Tracheal epithelial cell (primary cell): ENCODE results near the gene TRMT5. TPM values are rescaled to one million over a fixed set of nuclear protein-coding genes. Genes with fewer than 3 reads are reported as not detected.

Source experiments
- total RNA-seq: library from RNA; depleted of rRNA; stranded (reverse); fragments of >200 nt; gene quantifications from 2 replicates; pipeline ENCODE4 v1.2.1, GENCODE V29; 2014

TRMT5 gene
- 17.8 and 23.7 TPM in 2 replicates for total RNA-seq

DNA sequence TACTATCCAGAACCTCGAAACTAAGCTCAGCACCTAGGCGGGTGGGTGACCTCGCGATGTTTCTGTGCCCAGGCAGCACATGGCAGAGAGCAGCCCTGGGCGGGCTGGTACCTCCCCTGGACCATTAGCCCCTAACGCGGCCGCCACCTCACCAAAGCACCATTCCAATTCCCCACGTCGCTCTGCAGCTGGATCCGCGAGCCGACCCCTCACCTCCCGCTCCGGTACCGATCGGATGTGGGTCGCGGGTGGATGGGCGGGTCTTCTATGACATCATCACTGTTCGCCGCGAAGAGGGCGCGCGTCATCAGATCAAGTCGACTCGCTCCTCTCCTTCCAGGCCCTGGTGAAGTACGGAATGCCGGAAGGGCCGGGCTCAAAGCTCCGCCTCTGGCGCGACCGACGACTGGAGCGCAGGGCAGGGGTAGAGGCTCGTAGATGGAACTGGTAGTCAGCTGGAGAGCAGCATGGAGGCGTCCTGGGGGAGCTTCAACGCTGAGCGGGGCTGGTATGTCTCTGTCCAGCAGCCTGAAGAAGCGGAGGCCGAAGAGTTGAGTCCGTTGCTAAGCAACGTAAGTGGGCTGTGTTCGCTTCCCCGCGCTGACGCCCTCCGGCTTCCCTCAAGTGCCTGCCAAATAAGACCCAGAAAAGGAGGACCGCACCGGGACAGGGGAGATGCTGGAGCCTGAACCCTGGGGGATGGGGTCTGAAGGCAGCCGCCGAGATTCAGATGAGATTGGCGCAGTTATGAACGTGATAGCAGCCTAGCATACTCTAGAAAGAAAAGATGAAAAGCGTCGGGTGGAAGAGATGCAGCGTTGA, at the start of gene TRMT5, which contains the start of gene SLC38A6:
TRMT5 (minus strand) TSS at position 269 of the 822 bp plus-strand sequence; CDS start at position 163, 106 bp downstream.
SLC38A6 (plus strand) TSS at position 435 of the 822 bp plus-strand sequence; CDS start at position 468, 33 bp downstream.

Other genes starting within 250 kb of the TRMT5 start
- 52.1 and 69.1 TPM in 2 replicates for gene MNAT1, start 246.3 kb downstream of the TRMT5 start, total RNA-seq
- gene SLC38A6, start 166 bp upstream of the TRMT5 start, total RNA-seq: 12.6 and 19.3 TPM in 2 replicates